SJSA1 (cell line): ENCODE data around the gene HIP1. TPM values are rescaled to one million over a fixed set of nuclear protein-coding genes. Genes with fewer than 3 reads are reported as not detected.
"Not testable (repeated sequence)": the region's sequence is repeated elsewhere in the genome, so short reads cannot be mapped to it uniquely, and the experiment has no call there.

Experiments
- DNase-seq, 2 experiments: peaks; one replicate each; pipeline ENCODE4 v3.0.0-alpha.2; 2015 to 2020; ENCODE audit warnings: low spot score in 2 of 2, low read depth in 1 of 2
- H3K27ac ChIP-seq: fragments of 250-450 bp; sonication (Bioruptor Pico); 2 replicates; pipeline ENCODE4 v1.5.1; 2020; ENCODE audit warnings: mild to moderate bottlenecking, moderate library complexity
- H3K27me3 ChIP-seq: fragments of 250-450 bp; sonication (Bioruptor Pico); replicated peaks from 2 replicates; pipeline ENCODE4 v1.5.1; 2020; ENCODE audit warnings: mild to moderate bottlenecking, moderate library complexity
- H3K36me3 ChIP-seq: fragments of 250-450 bp; sonication (Bioruptor Pico); 2 replicates; pipeline ENCODE4 v1.5.1; 2020; ENCODE audit warnings: mild to moderate bottlenecking
- H3K4me1 ChIP-seq: fragments of 250-450 bp; sonication (Bioruptor Pico); replicated peaks from 2 replicates; pipeline ENCODE4 v1.6.1; 2021; ENCODE audit warnings: mild to moderate bottlenecking
- H3K4me3 ChIP-seq: fragments of 250-450 bp; sonication (Bioruptor Pico); 2 replicates; pipeline ENCODE4 v1.5.1; 2020; ENCODE audit warnings: mild to moderate bottlenecking
- H3K9me3 ChIP-seq: fragments of 250-450 bp; sonication (Bioruptor Pico); replicated peaks from 2 replicates; pipeline ENCODE4 v1.5.1; 2020; ENCODE audit warnings: mild to moderate bottlenecking
- total RNA-seq: library from RNA; depleted of rRNA; stranded (reverse); fragments of >200 nt; shearing (Covaris generic); gene quantifications from 2 replicates; pipeline ENCODE4 v1.2.3, GENCODE V29; 2014

The HIP1 gene
- total RNA-seq, 1 experiment from 2014 or later, result 24.7 TPM

DNA sequence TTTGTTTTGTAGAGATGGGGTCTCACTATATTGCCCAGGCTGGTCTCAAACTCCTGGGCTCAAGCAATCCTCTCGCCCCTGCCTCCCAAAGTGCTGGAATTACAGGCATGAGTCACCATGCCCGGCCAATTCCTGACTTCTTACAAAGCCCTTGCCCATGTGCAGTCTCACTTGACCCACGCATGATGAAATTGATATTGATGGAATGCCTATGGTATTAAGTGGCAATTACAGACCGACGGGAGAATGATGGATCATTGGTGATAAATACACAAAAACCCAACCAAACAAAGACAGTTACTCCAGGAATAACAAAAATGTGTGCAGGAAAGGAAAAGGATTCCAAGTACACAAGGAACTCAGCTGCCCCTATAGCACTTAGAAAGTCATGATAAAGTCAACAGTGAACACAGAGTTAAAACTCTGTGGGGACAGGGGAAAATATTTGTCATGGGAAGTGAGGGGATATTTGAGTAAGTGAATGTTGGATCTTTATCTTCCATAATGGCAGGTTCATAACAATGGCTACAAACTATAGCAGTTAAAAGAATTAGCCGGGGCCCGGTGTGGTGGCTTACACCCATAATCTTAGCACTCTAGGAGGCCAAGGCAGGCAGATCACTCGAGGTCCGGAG, 21.6 kb downstream of the HIP1 start:
- H3K4me1 ChIP-seq, result peaks cover 18% of the 10 kb centered on the region
- DNase-seq, result peak in 1 of 2 experiments; percentile 50
- no peaks in the 10 kb centered on the region for H3K27me3 ChIP-seq
- H3K4me3 ChIP-seq, result no peak overlapping the region
- H3K9me3 ChIP-seq, result no peaks in the 10 kb centered on the region
- H3K27ac ChIP-seq, result no peak overlapping the region
- H3K36me3 ChIP-seq, result no peaks in the 10 kb centered on the region; the same call in 1 of the 2 replicates

DNA sequence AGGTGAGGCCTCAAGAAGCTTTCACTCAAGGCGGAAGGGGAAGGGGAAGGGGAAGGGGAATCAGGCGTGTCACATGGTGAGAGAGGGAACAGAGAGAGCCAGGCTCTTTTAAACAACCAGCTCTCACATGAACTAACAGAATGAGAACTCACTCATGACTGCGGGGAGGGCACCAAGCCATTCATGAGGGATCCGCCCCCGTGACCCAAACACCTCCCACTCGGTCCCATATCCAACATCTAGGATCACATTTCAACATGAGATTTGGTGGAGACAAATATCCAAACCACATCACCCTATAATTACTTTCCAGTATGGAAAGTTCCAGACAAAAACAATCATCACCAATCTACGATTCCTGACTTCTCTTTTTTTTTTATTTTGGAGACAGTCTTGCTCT, 22.9 kb downstream of the HIP1 start:
- Histone ChIP-seq H3K4me1 (peaks cover 28% of the 10 kb centered on the region), H3K27ac (no peak overlapping the region), H3K27me3 (no peaks in the 10 kb centered on the region), H3K9me3 (no peaks in the 10 kb centered on the region), H3K4me3 (no peak overlapping the region), H3K36me3 (no peaks in the 10 kb centered on the region; the same call in 1 of the 2 replicates)
- DNase-seq, result no peak

DNA sequence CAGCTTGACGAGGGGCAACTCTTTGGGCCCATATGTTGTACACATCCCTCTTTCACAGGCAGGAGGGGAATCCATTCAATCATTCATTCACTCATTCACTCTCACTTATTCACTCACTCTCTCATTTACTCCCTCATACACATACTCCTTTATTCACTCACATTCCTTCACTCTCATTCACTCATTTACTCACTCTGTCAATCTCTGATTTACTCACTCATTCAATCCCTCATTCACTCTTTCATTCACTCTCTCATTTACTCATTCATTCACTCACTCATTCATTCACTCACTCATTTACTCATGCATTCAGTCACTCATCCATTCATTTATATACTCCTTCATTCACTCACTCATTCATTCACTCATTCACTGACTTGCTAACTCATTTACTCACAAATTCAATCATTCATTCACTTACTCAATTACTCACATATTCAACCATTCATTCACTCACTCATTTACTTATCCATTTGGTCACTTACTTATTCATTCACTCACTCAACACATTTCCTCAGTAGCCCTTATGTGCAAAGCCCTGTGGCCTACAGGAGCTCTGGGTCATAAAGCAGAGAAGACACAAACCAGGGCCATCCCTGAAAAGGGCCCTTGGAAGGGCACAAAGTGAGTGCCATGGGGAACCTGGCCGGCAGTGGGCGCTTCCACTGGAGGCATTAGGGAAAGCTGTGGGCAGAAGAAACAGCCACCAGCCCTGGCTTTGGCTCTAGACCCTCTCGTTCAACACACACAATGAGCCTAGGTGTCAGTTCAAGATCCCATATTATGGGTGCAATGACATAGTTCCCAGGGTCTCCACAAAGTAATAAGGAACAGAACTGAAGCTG, 26.0 kb downstream of the HIP1 start:
- H3K27ac ChIP-seq, result no peak overlapping the region
- no peaks in the 10 kb centered on the region for H3K27me3 ChIP-seq
- no peak overlapping the region for H3K4me3 ChIP-seq

DNA sequence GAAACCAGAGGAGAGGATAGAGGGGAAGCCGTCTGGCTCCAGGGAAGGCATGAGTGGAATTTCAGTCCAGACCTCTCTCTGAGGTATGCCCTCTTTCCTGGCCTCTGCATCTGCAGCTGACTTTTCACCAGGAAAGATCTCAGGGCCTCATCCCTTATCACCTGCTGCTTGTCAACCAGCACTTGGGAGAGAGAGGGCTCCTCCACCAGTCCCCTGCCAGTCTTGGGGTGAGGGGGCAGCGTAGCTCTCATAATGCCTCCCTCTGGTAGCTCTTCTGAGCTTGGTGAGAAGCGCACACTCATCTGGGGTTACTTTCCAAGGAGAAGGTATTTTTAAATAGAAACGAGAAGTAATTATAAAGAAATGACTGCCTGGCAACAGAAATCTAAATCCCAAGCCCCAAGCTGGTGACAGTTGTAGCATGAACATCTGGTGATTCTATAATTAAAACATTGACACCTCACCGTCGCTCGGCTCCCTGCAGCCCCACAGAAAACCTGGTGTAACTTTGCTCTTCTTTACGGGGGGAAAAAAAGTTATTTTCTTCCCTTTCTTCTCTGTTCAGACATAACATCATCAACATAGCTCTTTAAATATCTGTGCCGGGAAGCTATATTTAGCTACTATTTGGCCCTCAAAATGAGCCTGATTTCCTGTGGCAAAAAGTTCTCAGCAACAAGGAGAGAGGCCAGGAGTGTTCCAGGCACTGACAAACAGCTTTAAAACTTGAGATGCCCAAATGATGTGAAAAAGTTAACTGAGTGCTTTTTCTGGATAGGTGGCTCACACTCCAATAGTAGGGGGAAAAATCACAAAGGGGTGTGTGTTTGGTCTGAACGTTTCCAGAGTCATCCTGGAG, 26.9 kb downstream of the HIP1 start:
- Histone ChIP-seq H3K4me1 (peaks cover 23% of the 10 kb centered on the region), H3K4me3 (no peak overlapping the region), H3K27me3 (no peaks in the 10 kb centered on the region), H3K27ac (0 out of 2 replicates have a peak overlapping the region, but pooled peaks have one; percentile 7), H3K36me3 (0 out of 2 replicates have a peak, but pooled peaks cover 3% of the 10 kb centered on the region), H3K9me3 (peaks cover 18% of the 10 kb centered on the region)
- peak in 1 of 2 experiments; percentile 21 for DNase-seq

More for the DNA sequence above, 26.0 kb downstream of the HIP1 start:
- no peak for DNase-seq
- Histone ChIP-seq H3K9me3 (peaks cover 18% of the 10 kb centered on the region), H3K4me1 (peaks cover 28% of the 10 kb centered on the region), H3K36me3 (0 out of 2 replicates have a peak, but pooled peaks cover 3% of the 10 kb centered on the region)

DNA sequence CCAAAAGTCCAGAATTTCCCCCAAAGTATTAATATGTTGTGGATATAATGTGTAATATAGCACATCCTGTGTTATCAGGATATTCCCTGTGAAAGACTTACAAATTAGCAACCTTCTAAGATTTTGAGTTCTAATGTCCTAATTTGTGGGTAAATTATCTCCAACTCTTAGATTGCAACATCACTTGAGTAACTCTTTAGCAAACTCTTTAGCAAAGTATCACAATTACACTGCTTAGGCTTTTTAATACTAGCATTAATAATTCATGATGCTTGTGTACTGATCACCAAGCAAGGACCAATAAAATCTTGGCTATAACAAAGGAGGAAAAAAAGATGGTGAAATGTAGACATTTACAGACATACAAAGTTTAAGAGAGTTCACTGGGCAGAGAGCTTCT, 27.7 kb downstream of the HIP1 start:
- no peak for DNase-seq
- H3K27me3 ChIP-seq, result no peaks in the 10 kb centered on the region
- peaks cover 21% of the 10 kb centered on the region for H3K4me1 ChIP-seq
- 0 out of 2 replicates have a peak overlapping the region, but pooled peaks have one; percentile 7 for H3K27ac ChIP-seq
- no peak overlapping the region for H3K4me3 ChIP-seq
- H3K36me3 ChIP-seq, result 0 out of 2 replicates have a peak, but pooled peaks cover 3% of the 10 kb centered on the region
- peaks cover 18% of the 10 kb centered on the region for H3K9me3 ChIP-seq

DNA sequence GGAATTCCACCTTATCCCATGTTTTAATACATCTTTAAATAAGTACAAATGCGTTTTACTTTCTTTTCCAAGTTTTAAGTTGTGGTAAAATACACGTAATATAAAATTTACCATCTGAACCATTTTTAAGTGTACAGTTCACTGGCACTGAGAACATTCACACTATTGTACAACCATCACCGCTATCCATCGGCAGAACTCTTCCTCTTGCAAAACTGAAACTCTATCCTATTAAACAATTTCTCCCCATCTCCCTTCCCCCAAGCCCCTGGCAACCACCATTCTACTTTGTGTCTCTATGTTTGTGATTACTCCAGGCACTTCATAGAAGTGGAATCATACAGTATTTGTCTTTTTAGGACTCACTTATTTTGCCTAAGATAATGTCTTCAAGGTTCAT, 33.8 kb downstream of the HIP1 start:
- H3K4me3 ChIP-seq, result no peak overlapping the region
- no peaks in the 10 kb centered on the region for H3K4me1 ChIP-seq
- 0 out of 2 replicates have a peak, but pooled peaks cover 3% of the 10 kb centered on the region for H3K36me3 ChIP-seq
- DNase-seq, result no peak
- peaks cover 14% of the 10 kb centered on the region for H3K9me3 ChIP-seq
- no peak overlapping the region for H3K27ac ChIP-seq
- no peaks in the 10 kb centered on the region for H3K27me3 ChIP-seq

DNA sequence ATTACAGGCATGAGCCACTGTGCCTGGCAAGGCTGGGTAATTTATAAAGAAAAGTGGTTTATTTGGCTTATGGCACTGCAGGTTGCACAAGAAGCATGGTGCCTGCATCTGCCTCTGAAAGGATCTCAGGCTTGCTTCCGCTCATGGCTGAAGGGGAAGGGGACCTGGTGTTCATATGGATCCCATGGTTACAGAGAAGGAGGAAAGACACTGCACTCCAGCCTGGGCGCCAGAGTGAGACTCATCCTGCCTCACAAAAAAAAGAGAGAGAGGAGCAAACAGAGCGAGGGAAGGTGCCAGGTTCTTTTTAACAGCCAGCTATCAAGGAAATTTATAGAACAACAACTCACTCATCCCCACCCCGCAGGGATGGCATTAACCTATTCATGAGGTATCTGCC, 36.2 kb downstream of the HIP1 start:
- no peak for DNase-seq
- Histone ChIP-seq H3K27me3 (no peaks in the 10 kb centered on the region), H3K4me1 (no peaks in the 10 kb centered on the region), H3K36me3 (no peaks in the 10 kb centered on the region), H3K27ac (no peak overlapping the region), H3K4me3 (no peak overlapping the region), H3K9me3 (no peaks in the 10 kb centered on the region)

DNA sequence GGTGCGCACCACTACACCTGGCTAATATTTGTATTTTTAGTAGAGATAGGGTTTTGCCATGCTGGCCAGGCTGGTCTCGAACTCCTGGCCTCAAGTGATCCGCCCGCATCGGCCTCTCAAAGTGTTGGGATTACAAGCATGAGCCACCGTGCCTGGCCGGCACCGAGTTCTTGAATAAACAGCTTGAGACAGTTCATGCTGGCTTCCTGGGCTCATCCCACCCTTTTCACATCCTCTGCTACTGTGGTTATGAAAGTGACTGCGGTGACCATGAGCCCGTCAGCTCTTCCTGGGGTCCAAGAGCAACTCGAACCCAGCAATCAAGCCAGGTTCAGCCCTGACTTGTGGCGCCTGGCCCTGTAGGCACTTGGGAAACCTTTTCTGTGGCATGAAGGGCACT, 38.7 kb downstream of the HIP1 start:
- H3K36me3 ChIP-seq, result no peaks in the 10 kb centered on the region; the same call in 1 of the 2 replicates
- no peak overlapping the region for H3K27ac ChIP-seq
- H3K4me1 ChIP-seq, result no peaks in the 10 kb centered on the region
- DNase-seq, result no peak
- H3K27me3 ChIP-seq, result no peaks in the 10 kb centered on the region
- no peak overlapping the region for H3K4me3 ChIP-seq
- H3K9me3 ChIP-seq, result no peaks in the 10 kb centered on the region

DNA sequence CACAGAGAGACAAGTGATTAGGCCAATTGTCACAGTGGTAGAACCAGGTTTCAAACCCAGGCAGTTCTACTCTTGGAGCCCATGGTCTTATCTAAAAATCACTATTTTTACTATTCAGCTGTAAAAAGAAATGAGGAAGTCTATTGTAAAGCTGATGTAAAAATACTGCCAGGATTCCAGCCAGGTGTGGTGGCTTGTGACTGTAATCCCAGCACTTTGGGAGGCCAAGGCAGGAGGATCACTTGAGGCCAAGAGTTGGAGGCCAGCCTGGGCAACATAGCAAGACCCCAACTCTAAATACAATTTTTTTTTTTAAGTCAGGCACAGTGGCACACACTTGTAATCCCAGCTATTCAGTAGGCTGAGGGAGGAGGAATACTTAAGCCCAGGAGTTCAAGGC, 40.4 kb downstream of the HIP1 start:
- Histone ChIP-seq H3K4me3 (no peak overlapping the region), H3K4me1 (peaks cover under 1% of the 10 kb centered on the region; the same call in 1 of the 2 replicates), H3K27me3 (no peaks in the 10 kb centered on the region), H3K27ac (no peak overlapping the region), H3K9me3 (no peaks in the 10 kb centered on the region), H3K36me3 (no peaks in the 10 kb centered on the region; the same call in 1 of the 2 replicates)
- no peak for DNase-seq

DNA sequence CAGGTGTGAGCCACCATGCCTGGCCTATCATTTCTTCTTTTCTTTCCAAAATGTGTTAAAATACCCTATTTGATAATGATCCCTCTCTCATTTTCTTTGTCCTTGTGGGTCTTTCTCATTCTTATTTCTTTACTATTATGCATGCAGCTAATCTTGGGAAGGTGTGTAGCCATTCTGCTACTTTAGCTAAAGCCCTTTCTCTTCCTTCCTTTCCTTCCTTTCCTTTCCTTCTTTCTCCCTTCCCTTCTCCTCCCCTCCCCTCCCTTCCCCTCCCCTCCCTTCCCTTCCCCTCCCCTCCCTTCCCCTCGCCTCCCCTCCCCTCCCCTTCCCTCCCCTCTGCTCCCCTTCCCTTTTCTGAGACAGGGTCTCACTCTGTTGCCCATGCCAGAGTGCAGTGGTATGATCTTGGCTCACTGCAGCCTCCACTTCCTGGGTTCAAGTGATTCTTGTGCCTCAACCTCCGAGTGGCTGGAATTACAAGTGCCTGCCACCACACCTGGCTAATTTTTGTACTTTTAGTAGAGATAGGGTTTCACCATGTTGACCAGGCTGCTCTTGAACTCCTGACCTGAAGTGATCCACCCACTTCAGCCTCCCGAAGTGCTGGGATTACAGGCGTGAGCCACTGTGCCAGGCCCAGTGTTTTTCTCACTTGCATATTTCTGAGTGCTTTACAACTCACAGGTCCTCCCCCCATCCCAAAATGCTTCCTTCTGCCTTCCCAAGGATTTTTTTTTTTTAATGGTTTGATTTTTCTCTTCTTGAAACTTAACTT, 42.3 kb downstream of the HIP1 start:
- H3K9me3 ChIP-seq, result no peaks in the 10 kb centered on the region
- DNase-seq, result no peak
- no peaks in the 10 kb centered on the region; the same call in 1 of the 2 replicates for H3K36me3 ChIP-seq
- no peaks in the 10 kb centered on the region for H3K27me3 ChIP-seq
- H3K27ac ChIP-seq, result no peak overlapping the region
- peaks cover 6% of the 10 kb centered on the region; the same call in 1 of the 2 replicates for H3K4me1 ChIP-seq
- no peak overlapping the region for H3K4me3 ChIP-seq

DNA sequence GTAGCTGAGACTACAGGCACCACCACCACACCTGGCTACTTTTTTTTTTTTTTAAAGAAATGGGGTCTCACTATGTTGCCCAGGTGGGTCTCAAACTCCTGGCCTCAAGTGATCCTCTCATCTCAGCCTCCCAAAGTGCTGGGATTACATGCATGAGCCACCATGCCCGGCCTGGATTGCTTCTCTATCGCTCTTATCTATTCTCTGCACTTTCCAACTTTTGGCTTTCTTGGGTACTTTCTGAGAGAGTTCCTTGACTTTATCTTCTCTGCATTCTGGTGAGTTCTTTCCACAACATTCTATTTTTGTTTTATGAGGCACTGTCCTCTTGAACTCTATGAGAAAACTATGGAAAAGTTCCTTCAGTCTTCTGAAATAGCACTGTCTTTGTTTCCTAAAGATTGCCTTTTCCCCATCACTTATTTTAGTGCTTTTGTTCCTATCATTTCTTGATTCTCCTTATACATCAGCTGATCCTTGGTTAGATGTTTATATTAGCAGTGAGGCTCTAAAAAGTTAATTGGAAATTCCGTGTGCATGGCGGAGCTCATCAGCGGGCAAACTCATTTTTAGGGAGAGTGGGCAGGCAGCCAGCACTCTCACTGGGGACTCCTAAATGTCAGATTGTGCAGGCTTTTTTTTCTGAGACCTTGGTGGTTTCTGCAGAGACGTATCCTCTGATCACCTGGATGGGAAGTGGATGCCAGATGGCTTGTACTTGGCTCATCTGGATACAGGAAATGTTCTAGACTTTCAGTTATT, 43.9 kb downstream of the HIP1 start:
- no peak for DNase-seq
- Histone ChIP-seq H3K27ac (no peak overlapping the region), H3K4me3 (no peak overlapping the region), H3K9me3 (no peaks in the 10 kb centered on the region), H3K36me3 (no peaks in the 10 kb centered on the region; the same call in 1 of the 2 replicates), H3K27me3 (no peaks in the 10 kb centered on the region), H3K4me1 (peaks cover 6% of the 10 kb centered on the region; the same call in 1 of the 2 replicates)

DNA sequence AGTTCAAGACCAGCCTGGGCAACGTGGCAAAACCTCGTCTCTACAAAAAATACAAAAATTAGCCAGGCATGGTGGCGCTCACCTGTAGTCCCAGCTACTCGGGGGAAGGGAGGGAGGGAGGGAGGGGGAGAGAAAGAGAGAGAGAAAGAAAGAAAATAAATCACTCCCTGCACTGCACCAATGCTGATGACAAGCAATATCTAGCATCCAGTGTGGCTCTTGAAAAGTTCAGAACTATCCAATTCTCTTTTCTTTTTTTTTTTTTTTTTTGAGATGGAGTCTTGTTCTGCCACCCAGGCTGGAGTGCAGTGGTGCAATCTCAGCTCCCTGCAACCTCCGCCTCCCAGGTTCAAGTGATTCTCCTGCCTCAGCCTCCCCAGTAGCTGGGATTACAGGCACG, 45.1 kb downstream of the HIP1 start:
- H3K36me3 ChIP-seq, DNase-seq, H3K27ac ChIP-seq, H3K4me3 ChIP-seq, H3K27me3 ChIP-seq, H3K9me3 ChIP-seq, H3K4me1 ChIP-seq: not testable (repeated sequence)
